NCI-H128 (cell line): ENCODE results near the gene SHISAL1.

Experiments used
- DNase-seq: peaks from one replicate; lab custom pipeline; 2025; ENCODE audit not compliant: unreplicated experiment; lab: John Stamatoyannopoulos, UW

The SHISAL1 gene

GRCh38 chr22:44211946-44212930 lies 100.5 kb downstream of the SHISAL1 start:
- DNase-seq: no peak

DNA sequence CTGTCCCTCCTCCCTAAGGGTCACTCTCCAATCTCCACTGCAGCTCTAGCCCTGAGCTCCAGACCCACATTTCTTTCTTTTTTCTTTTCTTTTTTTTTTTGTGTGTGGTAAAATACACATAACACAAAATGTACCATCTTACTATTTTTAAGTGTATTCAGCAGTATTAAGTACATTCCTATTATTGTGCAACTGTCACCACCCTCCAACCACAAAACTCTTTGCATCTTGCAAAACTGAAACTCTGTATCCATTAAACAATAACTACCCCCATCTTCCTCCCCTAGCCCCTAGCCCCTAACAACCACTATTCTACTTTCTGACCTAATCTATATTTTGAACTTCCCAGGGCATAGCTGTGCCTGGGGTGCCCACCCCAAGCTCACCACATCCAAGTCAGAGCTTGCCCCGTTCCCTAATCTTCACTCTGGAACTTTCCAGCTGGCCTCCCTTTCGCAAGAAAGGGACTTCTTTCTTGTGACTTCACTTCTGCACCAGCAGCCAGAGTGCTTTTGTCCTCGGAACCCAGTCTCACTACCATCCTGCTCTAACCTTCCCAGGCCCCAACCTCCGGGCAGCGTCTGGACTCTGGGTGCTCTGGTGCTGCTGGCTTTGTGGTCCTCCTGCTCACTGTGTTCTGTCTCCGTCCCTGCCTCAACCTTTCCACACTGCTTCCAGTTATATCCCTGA lies 101.3 kb downstream of the SHISAL1 start:
- no peak for DNase-seq

DNA sequence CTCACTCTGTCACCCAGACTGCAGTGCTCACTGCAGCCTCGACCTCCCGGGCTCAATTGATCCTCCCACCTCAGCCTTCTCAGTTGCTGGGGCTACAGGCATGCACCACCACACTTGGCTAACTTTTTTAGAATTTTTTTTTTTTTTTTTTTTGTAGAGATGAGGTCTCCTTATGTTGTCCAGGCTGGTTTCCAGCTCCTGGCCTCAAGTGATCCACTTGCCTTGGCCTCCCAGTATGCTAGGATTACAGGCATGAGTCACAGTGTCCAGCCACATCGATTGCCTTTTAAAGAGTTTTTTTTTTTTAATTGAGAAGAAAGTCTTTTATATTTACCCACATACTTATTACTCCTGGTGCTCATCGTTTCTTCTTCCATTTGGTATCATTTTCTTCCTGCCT lies 102.0 kb downstream of the SHISAL1 start:
- no peak for DNase-seq

GRCh38 chr22:44209343-44209742 lies 103.4 kb downstream of the SHISAL1 start:
- DNase-seq: no peak

GRCh38 chr22:44207981-44208317 lies 104.8 kb downstream of the SHISAL1 start:
- no peak for DNase-seq

DNA sequence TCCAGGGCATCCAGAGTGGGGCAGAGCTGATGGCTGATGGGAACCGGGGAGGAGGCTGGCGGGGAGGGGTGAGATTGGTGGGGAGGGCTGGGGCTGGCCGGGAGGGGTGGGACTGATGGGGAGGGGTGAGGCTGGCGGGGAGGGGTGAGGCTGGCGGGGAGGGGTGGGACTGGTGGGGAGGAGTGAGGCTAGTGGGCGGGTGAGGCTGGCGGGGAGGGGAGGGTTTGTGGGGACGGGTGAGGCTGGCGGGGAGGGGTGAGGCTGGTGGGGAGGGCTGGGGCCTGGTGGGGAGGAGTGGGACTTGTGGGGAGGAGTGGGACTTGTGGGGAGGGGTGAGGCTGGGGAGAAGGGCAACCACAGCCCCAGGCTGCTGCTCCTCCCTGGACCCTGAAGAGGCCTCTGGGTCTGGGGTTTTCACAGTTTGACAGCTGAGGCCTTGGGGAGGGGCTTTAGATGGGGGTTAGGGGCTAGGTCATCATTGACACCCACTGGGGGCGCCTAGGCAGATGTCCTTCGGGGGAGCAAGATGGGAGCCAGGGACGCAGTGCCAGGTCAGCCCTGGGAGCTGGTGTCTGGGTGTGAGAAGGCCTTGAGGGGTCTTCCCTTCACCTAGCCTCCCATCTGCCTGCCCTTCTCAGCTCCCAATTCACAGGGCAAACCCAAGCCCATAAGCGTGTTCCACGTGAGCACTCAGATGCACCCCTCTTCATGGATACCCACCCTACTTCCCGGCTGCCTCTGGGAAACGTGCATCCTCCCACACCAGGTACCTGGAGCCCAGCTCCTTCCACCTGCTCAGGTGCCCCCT lies 105.4 kb downstream of the SHISAL1 start:
- DNase-seq: no peak

DNA sequence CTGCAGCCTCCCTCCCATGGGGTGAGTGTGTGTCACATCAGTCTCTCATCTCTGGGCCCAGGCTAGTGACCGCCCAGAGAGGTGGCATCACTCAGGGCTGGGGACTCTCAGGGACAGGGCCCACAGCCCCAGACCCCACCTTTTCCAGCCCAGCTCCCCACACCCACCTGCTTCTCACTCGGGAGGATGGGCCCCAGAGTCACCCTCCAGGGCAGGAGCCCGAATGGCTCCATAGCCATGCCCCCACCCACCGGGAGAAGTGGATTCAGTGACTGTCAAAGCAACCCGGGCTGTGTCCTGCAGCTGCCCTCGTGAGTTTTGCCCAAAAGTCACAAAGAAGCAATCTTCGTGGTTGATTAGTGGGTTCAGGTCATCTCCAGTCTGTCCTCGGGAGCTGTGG lies 106.1 kb downstream of the SHISAL1 start:
- DNase-seq: no peak

GRCh38 chr22:44206330-44206645 lies 106.5 kb downstream of the SHISAL1 start:
- no peak for DNase-seq

DNA sequence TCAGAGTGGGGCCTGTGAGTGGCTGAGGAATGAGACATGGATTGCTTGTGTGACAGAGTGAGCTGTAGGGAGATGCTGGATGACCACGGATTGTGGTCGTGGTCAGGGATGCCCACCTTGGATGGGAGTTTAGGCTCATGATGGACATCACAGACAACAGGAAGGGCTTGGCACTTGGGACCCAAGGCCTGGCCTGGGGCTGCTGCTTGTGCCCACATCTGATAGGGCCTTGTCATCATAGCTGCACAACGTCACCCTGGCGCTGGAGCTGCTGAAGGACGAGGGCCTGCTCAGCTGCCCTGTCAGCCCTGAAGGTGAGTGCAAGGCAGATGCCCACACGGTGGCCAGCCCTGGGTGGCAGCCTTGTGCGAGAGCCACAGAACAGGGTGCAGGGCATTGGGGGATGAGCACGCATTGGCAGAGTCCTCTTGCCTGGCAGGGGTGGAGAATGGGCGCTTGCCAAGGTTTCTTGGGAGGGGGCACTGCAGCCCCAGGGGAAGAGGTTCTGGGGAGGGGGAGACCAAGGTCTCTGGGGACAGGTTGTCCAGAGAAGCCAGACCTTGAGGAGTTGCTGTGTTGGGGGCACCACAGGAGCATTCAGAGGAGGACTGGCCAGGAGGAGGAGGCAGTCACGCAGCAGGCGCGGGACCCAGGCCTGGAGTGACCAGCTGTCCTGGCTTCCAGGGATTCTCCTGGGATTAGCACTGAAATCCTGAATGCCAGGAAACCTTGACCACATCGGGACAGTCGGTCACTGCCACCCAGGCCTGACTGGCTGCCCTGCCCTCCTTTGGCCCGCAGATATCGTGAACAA lies 107.0 kb downstream of the SHISAL1 start:
- DNase-seq: no peak

DNA sequence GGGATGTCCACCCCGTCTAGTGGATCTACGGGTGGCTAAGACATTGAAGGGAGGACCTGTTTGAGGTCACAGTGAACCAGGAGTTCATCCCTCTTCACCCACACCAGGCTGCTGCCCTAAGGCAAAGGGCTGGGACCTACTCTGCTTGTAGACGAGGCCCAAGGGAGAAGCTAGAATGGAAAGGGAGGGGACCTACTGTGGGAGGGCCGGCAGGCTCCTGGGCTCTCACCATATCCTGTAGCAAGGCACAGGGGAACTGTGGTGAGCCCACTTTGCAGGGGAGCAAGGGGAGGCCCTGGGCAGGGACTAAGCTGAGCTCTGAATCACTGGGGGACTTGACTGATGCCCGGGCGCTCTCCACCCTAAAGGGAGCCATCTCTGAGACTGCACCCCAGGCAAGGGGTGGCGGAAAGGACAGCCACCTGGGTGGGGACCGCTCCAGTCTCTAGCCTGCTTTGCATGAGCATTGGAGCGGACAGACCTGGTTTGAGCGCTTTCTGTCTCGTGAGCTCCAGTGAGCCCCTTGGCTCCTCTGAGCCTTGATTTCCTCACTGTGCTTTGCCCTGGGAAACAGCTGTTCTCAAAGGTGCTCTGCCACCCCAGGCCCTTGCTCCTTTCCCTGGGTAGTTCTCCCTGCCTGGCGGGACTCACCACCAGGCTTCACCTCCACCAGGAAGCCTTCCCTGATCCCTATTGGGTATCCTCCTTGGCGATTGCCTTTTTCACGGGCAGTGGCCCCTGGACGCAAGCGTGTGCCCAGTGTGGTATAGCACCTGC lies 107.8 kb downstream of the SHISAL1 start:
- no peak for DNase-seq

- no peak for DNase-seq
These were observed 109.5 kb downstream of the SHISAL1 start for GRCh38 chr22:44203203-44203602.

DNA sequence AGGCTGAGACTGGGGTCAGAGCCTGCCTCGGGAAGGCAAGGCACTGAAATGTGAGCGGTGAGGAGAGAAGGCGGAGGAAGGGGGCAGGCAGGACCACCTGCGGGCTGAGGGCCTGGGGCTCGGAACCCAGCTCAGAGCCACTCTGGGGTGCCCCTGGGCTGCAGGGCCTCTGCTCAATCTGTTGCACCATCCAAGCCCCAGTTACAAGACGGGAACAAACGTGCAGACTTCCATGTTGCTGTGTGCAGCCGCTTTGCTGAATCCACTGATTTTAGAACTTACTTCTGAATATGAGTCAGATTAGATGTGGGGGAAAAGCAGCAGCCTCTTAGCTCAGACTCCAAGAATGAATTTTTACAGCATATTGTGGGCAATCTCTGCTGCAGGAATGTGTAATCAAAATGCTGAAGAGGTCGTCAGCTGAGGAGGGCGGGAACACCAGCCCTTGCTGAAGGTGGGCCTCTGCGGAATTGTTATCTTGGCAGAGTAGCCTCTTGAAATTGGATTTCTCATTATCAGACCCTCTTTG lies 110.4 kb downstream of the SHISAL1 start:
- DNase-seq: no peak

DNA sequence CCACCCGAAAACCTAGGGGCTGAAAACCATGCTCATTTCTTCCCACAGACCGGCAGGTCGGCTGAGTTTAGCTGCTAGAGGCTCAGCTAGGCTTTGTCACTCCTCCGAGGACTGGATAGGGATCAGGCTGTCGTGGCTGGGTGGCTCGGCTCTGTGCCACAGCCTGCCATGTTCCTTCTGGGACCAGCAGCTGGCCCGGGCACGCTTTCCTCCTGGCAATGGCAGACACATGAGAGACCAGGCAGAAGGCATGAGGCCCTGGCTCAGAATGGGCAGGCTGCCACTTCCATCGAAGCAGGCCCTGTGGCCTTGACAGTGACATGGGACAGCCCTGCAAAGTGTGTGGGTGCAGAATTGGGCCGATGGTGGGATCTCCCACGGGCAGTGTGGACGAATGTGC lies 111.1 kb downstream of the SHISAL1 start:
- DNase-seq: no peak

- no peak for DNase-seq
These were observed 111.7 kb downstream of the SHISAL1 start for GRCh38 chr22:44200855-44201550.

DNA sequence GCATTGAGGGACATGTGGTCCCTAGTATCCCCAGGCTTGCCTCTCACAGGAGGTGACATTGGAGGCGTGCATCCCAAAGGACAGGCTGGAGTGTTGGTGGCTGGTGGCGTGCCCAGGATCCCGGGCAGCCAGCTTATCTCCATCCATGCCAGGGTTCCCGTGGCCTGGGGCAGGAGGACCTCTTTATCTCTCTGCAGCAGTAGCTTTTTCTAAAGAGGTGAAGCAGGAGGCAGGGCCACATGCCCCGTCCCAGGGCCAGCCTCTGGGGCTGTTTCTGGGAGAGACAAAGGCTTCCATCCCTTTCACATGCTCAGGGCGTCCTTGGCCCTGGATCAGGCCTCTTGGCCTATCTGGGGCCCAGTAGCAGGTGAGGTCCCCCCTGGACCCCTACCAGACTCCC lies 112.3 kb downstream of the SHISAL1 start:
- no peak for DNase-seq

GRCh38 chr22:44199866-44200265 lies 112.9 kb downstream of the SHISAL1 start:
- DNase-seq: no peak

DNA sequence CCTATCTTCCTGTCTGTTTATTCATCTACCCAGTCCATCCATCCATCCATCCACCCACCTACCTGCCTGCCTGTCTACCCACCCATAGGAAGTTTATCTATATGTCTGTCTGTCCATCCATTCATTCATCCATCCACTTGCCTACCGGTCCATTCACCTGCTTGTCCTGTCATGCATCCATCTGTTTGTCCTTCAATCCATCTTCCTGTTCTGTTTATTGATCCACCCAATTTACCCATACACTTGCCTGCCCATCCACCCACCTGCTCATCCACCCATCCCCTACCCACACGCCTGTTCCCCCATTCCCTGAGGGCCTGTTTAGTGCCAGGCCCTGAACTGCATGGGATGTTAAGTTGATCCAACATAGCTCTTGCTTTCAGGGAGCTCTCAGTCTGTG lies 113.6 kb downstream of the SHISAL1 start:
- DNase-seq: no peak

GRCh38 chr22:44197271-44197670 lies 115.5 kb downstream of the SHISAL1 start:
- DNase-seq: no peak

- DNase-seq: no peak
These were observed 116.0 kb downstream of the SHISAL1 start for GRCh38 chr22:44196731-44197131.
